H1 (cell line): ENCODE results near the gene NHS. TPM values are rescaled to one million over a fixed set of nuclear protein-coding genes. Genes with fewer than 3 reads are reported as not detected.

ENCODE experiments used
- CBX5 ChIP-seq: fragments of 300-800, 300-1000 bp; sonication (generic); IDR thresholded peaks from 2 replicates; pipeline ENCODE4 v1.7.1; 2016; ENCODE audit warnings: antibody characterized with exemption, low read length, low read depth
- polyA plus RNA-seq, 7 experiments: library from polyadenylated mRNA; depleted of rRNA in 3 of 7; stranded (reverse) in 5 of 7; unstranded in 2 of 7; fragments of >200 nt in 5 of 7; fragments of 200-250 nt in 2 of 7; gene quantifications; 1 replicate in 5 of 7; 2 replicates in 1 of 7; 4 replicates in 1 of 7; pipeline versions ENCODE4 v1.2.1 to v1.2.3, GENCODE V29; 2011 to 2013; ENCODE audit warnings: missing spikeins in 2 of 7, mixed read lengths in 2 of 7
- total RNA-seq: library from RNA; stranded (reverse); fragmentation: NEBNext Ultra II Directional; extraction: Animal tissue kit (Norgen Biotek cat#: 25700); gene quantifications from 2 replicates; pipeline ENCODE4 v1.2.1, GENCODE V29; 2021
- TF ChIP-seq, protein P1 (sequence below), 3 experiments: IDR thresholded peaks; 1 replicate in 2 of 3; 2 replicates in 1 of 3; pipeline versions ENCODE4 v1.5.1 to v1.6.1; 2011; ENCODE audit warnings: low read length in 3 of 3, mild to moderate bottlenecking in 3 of 3, inconsistent platforms in 2 of 3, low read depth in 1 of 3, moderate library complexity in 1 of 3; ENCODE audit not compliant: insufficient read depth in 1 of 3; ENCODE audit errors: control extremely low read depth in 1 of 3

NHS gene
- total and polyA plus RNA-seq, 2 of the 8 experiments (the other 6 are each of a cell fraction or from before 2014, with no cell fraction given), result 2.2 to 6.7 TPM

DNA sequence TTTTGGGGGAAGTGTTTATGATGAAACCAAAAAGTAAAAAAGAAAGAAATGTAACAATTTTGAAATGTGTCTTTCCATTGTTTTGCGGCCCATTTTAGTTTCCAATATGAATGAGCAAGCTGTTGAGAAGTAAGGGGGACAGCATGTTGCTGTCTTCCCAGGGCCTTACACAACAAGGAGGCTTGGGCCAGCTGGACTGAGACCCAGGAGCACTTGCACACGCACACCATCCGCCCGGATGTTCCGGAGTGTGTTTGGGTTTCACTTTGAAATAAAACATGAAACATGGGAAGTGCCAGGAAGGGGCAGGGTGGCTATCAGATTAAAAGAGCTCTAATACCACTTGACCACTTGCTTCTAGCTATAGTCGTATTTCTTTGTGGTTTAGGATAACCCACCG is 144.4 kb downstream of the NHS start (continued):
- TF ChIP-seq, protein P1, sequence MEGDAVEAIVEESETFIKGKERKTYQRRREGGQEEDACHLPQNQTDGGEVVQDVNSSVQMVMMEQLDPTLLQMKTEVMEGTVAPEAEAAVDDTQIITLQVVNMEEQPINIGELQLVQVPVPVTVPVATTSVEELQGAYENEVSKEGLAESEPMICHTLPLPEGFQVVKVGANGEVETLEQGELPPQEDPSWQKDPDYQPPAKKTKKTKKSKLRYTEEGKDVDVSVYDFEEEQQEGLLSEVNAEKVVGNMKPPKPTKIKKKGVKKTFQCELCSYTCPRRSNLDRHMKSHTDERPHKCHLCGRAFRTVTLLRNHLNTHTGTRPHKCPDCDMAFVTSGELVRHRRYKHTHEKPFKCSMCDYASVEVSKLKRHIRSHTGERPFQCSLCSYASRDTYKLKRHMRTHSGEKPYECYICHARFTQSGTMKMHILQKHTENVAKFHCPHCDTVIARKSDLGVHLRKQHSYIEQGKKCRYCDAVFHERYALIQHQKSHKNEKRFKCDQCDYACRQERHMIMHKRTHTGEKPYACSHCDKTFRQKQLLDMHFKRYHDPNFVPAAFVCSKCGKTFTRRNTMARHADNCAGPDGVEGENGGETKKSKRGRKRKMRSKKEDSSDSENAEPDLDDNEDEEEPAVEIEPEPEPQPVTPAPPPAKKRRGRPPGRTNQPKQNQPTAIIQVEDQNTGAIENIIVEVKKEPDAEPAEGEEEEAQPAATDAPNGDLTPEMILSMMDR (IDR thresholded peaks at IDR 0.05; ENCODE audit: control extremely low read depth in 1 of 3, insufficient read depth in 1 of 3, low read depth in 1 of 3, low read length in 3 of 3), result no peak
- TF ChIP-seq CBX5, result no peak
- TF ChIP-seq, all 59 proteins: peak for 0
